ENCODE results near the gene KCNN4. TPM values are rescaled to one million over a fixed set of nuclear protein-coding genes. Genes with fewer than 3 reads are reported as not detected.
A peak's percentile ranks its signal among the peaks of the same experiment; 100 is the strongest.

The KCNN4 gene
- polyA plus RNA-seq, 2 donors = 3.9 to 4.6 TPM

- Histone ChIP-seq H3K36me3 (ENCODE audit: control insufficient read depth in 2 of 2, insufficient read depth in 2 of 2, low read length in 1 of 2) (peaks cover 0 to 3% of the 10 kb centered on the region in 2 donors), H3K27ac (ENCODE audit: low read depth in 2 of 2, low read length in 1 of 2) (peak within 1 kb of the TSS; percentile 97 to 100), H3K9me3 (ENCODE audit: control insufficient read depth in 2 of 2, insufficient read depth in 1 of 2, low read depth in 1 of 2, low read length in 1 of 2) (no peaks in the 10 kb centered on the region), H3K4me1 (ENCODE audit: control insufficient read depth in 2 of 2, insufficient read depth in 2 of 2, low read length in 1 of 2) (no peaks in the 10 kb centered on the region), H3K27me3 (ENCODE audit: control insufficient read depth in 1 of 2, insufficient read depth in 2 of 2, low read length in 2 of 2) (no peaks in the 10 kb centered on the region), H3K4me3 (ENCODE audit: low read depth in 1 of 2, low read length in 2 of 2) (peak within 1 kb of the TSS; percentile 59 to 66)
- 0% methylated on average over 79 of the region's 79 CpGs for WGBS, 2 donors
Observed at GRCh38 chr19:43754503-43755255, 26.1 kb downstream of the KCNN4 start, which contains the start of gene SMG9. Gene SMG9, minus strand, starts transcription at chr19:43754962. Its CDS starts 4,221 bp downstream, at chr19:43750741.

- peak overlapping the region; percentile 97 to 100 for H3K27ac ChIP-seq (ENCODE audit: low read depth in 2 of 2, low read length in 1 of 2)
- H3K9me3 ChIP-seq (ENCODE audit: control insufficient read depth in 2 of 2, insufficient read depth in 1 of 2, low read depth in 1 of 2, low read length in 1 of 2) = no peaks in the 10 kb centered on the region
- H3K4me3 ChIP-seq (ENCODE audit: low read depth in 1 of 2, low read length in 2 of 2) = peak overlapping the region; percentile 59 to 66
- H3K36me3 ChIP-seq (ENCODE audit: control insufficient read depth in 2 of 2, insufficient read depth in 2 of 2, low read length in 1 of 2) = peaks cover 0 to 3% of the 10 kb centered on the region in 2 donors
- no peaks in the 10 kb centered on the region for H3K27me3 ChIP-seq (ENCODE audit: control insufficient read depth in 1 of 2, insufficient read depth in 2 of 2, low read length in 2 of 2)
- H3K4me1 ChIP-seq (ENCODE audit: control insufficient read depth in 2 of 2, insufficient read depth in 2 of 2, low read length in 1 of 2) = peaks cover 0 to 2% of the 10 kb centered on the region in 2 donors
- 0% methylated on average over 11 of the region's 11 CpGs for WGBS, 2 donors
Observed at GRCh38 chr19:43754253-43754502, 26.6 kb downstream of the KCNN4 start.

GRCh38 chr19:43752287-43752875 lies 28.4 kb downstream of the KCNN4 start:
- 89 to 91% methylated on average over 6 of the region's 6 CpGs for WGBS, 2 donors
- H3K4me3 ChIP-seq (ENCODE audit: low read depth in 1 of 2, low read length in 2 of 2) = no peak overlapping the region
- no peaks in the 10 kb centered on the region for H3K27me3 ChIP-seq (ENCODE audit: control insufficient read depth in 1 of 2, insufficient read depth in 2 of 2, low read length in 2 of 2)
- H3K27ac ChIP-seq (ENCODE audit: low read depth in 2 of 2, low read length in 1 of 2) = no peak overlapping the region
- no peaks in the 10 kb centered on the region for H3K9me3 ChIP-seq (ENCODE audit: control insufficient read depth in 2 of 2, insufficient read depth in 1 of 2, low read depth in 1 of 2, low read length in 1 of 2)
- peaks cover 4 to 9% of the 10 kb centered on the region in 2 donors for H3K36me3 ChIP-seq (ENCODE audit: control insufficient read depth in 2 of 2, insufficient read depth in 2 of 2, low read length in 1 of 2)
- peaks cover 0 to 2% of the 10 kb centered on the region in 2 donors for H3K4me1 ChIP-seq (ENCODE audit: control insufficient read depth in 2 of 2, insufficient read depth in 2 of 2, low read length in 1 of 2)

- peaks cover 7 to 17% of the 10 kb centered on the region in 2 donors for H3K36me3 ChIP-seq (ENCODE audit: control insufficient read depth in 2 of 2, insufficient read depth in 2 of 2, low read length in 1 of 2)
- no peak overlapping the region for H3K4me3 ChIP-seq (ENCODE audit: low read depth in 1 of 2, low read length in 2 of 2)
- 82 to 87% methylated on average over 4 of the region's 4 CpGs for WGBS, 2 donors
- H3K27me3 ChIP-seq (ENCODE audit: control insufficient read depth in 1 of 2, insufficient read depth in 2 of 2, low read length in 2 of 2) = no peaks in the 10 kb centered on the region
- H3K9me3 ChIP-seq (ENCODE audit: control insufficient read depth in 2 of 2, insufficient read depth in 1 of 2, low read depth in 1 of 2, low read length in 1 of 2) = no peaks in the 10 kb centered on the region
- H3K27ac ChIP-seq (ENCODE audit: low read depth in 2 of 2, low read length in 1 of 2) = peak overlapping the region in 1 of 2 donors; percentile 36
- H3K4me1 ChIP-seq (ENCODE audit: control insufficient read depth in 2 of 2, insufficient read depth in 2 of 2, low read length in 1 of 2) = peaks cover 0 to 2% of the 10 kb centered on the region in 2 donors
Observed at GRCh38 chr19:43751466-43752220, 29.1 kb downstream of the KCNN4 start.

GRCh38 chr19:43749898-43750297 lies 30.9 kb downstream of the KCNN4 start:
- no peak overlapping the region for H3K27ac ChIP-seq (ENCODE audit: low read depth in 2 of 2, low read length in 1 of 2)
- H3K27me3 ChIP-seq (ENCODE audit: control insufficient read depth in 1 of 2, insufficient read depth in 2 of 2, low read length in 2 of 2) = no peaks in the 10 kb centered on the region
- H3K36me3 ChIP-seq (ENCODE audit: control insufficient read depth in 2 of 2, insufficient read depth in 2 of 2, low read length in 1 of 2) = peaks cover 9 to 17% of the 10 kb centered on the region in 2 donors
- no peak overlapping the region for H3K4me3 ChIP-seq (ENCODE audit: low read depth in 1 of 2, low read length in 2 of 2)
- no peaks in the 10 kb centered on the region for H3K9me3 ChIP-seq (ENCODE audit: control insufficient read depth in 2 of 2, insufficient read depth in 1 of 2, low read depth in 1 of 2, low read length in 1 of 2)
- WGBS, 2 donors = 97 to 100% methylated on average over 1 of the region's 1 CpG
- peaks cover 0 to 2% of the 10 kb centered on the region in 2 donors for H3K4me1 ChIP-seq (ENCODE audit: control insufficient read depth in 2 of 2, insufficient read depth in 2 of 2, low read length in 1 of 2)

- Histone ChIP-seq H3K9me3 (ENCODE audit: control insufficient read depth in 2 of 2, insufficient read depth in 1 of 2, low read depth in 1 of 2, low read length in 1 of 2) (no peaks in the 10 kb centered on the region), H3K4me3 (ENCODE audit: low read depth in 1 of 2, low read length in 2 of 2) (no peak overlapping the region), H3K27me3 (ENCODE audit: control insufficient read depth in 1 of 2, insufficient read depth in 2 of 2, low read length in 2 of 2) (no peaks in the 10 kb centered on the region), H3K36me3 (ENCODE audit: control insufficient read depth in 2 of 2, insufficient read depth in 2 of 2, low read length in 1 of 2) (peaks cover 9 to 19% of the 10 kb centered on the region in 2 donors), H3K27ac (ENCODE audit: low read depth in 2 of 2, low read length in 1 of 2) (no peak overlapping the region), H3K4me1 (ENCODE audit: control insufficient read depth in 2 of 2, insufficient read depth in 2 of 2, low read length in 1 of 2) (peaks cover 0 to 2% of the 10 kb centered on the region in 2 donors)
- WGBS, 2 donors = 64 to 72% methylated on average over 7 of the region's 7 CpGs
Observed at GRCh38 chr19:43749152-43749551, 31.6 kb downstream of the KCNN4 start.

- Histone ChIP-seq H3K27me3 (ENCODE audit: control insufficient read depth in 1 of 2, insufficient read depth in 2 of 2, low read length in 2 of 2) (no peaks in the 10 kb centered on the region), H3K36me3 (ENCODE audit: control insufficient read depth in 2 of 2, insufficient read depth in 2 of 2, low read length in 1 of 2) (peaks cover 9 to 19% of the 10 kb centered on the region in 2 donors), H3K27ac (ENCODE audit: low read depth in 2 of 2, low read length in 1 of 2) (no peak overlapping the region), H3K9me3 (ENCODE audit: control insufficient read depth in 2 of 2, insufficient read depth in 1 of 2, low read depth in 1 of 2, low read length in 1 of 2) (no peaks in the 10 kb centered on the region), H3K4me1 (ENCODE audit: control insufficient read depth in 2 of 2, insufficient read depth in 2 of 2, low read length in 1 of 2) (peaks cover 0 to 2% of the 10 kb centered on the region in 2 donors), H3K4me3 (ENCODE audit: low read depth in 1 of 2, low read length in 2 of 2) (no peak overlapping the region)
- WGBS, 2 donors = 88% methylated on average over 4 of the region's 4 CpGs
Observed at GRCh38 chr19:43748685-43749084, 32.1 kb downstream of the KCNN4 start.

- no peak overlapping the region for H3K4me3 ChIP-seq (ENCODE audit: low read depth in 1 of 2, low read length in 2 of 2)
- whole genome bisulfite sequencing, 2 donors = 76 to 83% methylated on average over 4 of the region's 4 CpGs
- no peaks in the 10 kb centered on the region for H3K9me3 ChIP-seq (ENCODE audit: control insufficient read depth in 2 of 2, insufficient read depth in 1 of 2, low read depth in 1 of 2, low read length in 1 of 2)
- H3K27me3 ChIP-seq (ENCODE audit: control insufficient read depth in 1 of 2, insufficient read depth in 2 of 2, low read length in 2 of 2) = no peaks in the 10 kb centered on the region
- H3K27ac ChIP-seq (ENCODE audit: low read depth in 2 of 2, low read length in 1 of 2) = no peak overlapping the region
- peaks cover 10 to 19% of the 10 kb centered on the region in 2 donors for H3K36me3 ChIP-seq (ENCODE audit: control insufficient read depth in 2 of 2, insufficient read depth in 2 of 2, low read length in 1 of 2)
- peaks cover 0 to 2% of the 10 kb centered on the region in 2 donors for H3K4me1 ChIP-seq (ENCODE audit: control insufficient read depth in 2 of 2, insufficient read depth in 2 of 2, low read length in 1 of 2)
Observed at GRCh38 chr19:43748205-43748594, 32.6 kb downstream of the KCNN4 start.

- no peaks in the 10 kb centered on the region for H3K9me3 ChIP-seq (ENCODE audit: control insufficient read depth in 2 of 2, insufficient read depth in 1 of 2, low read depth in 1 of 2, low read length in 1 of 2)
- no peaks in the 10 kb centered on the region for H3K27me3 ChIP-seq (ENCODE audit: control insufficient read depth in 1 of 2, insufficient read depth in 2 of 2, low read length in 2 of 2)
- 78 to 84% methylated on average over 15 to 16 of the region's 16 CpGs for WGBS, 2 donors
- H3K27ac ChIP-seq (ENCODE audit: low read depth in 2 of 2, low read length in 1 of 2) = no peak overlapping the region
- H3K4me1 ChIP-seq (ENCODE audit: control insufficient read depth in 2 of 2, insufficient read depth in 2 of 2, low read length in 1 of 2) = peaks cover 0 to 2% of the 10 kb centered on the region in 2 donors
- H3K36me3 ChIP-seq (ENCODE audit: control insufficient read depth in 2 of 2, insufficient read depth in 2 of 2, low read length in 1 of 2) = peaks cover 12 to 19% of the 10 kb centered on the region in 2 donors
- H3K4me3 ChIP-seq (ENCODE audit: low read depth in 1 of 2, low read length in 2 of 2) = no peak overlapping the region
Observed at GRCh38 chr19:43747557-43748204, 33.1 kb downstream of the KCNN4 start.

All from esophagus (tissue), 2 donors.